Neural cell (in vitro differentiated cells): ENCODE results near the gene MAPK8IP2.

Experiments used
- EP300 ChIP-seq: fragments of 450-650 bp; conservative IDR thresholded peaks from 2 replicates; pipeline ENCODE4 v1.6.1; 2014; ENCODE audit warnings: antibody characterized with exemption, mild to moderate bottlenecking, moderate library complexity; ENCODE audit not compliant: poor library complexity, severe bottlenecking
- EZH2 ChIP-seq: fragments of 200-600, 300-800 bp; shearing (Covaris generic), sonication (generic); IDR thresholded peaks from 2 replicates; pipeline ENCODE4 v1.6.1; 2014; ENCODE audit warnings: antibody characterized with exemption, low read length, borderline replicate concordance, mild to moderate bottlenecking; ENCODE audit not compliant: insufficient read depth, poor library complexity, severe bottlenecking
- MXI1 ChIP-seq: fragments of 450-650 bp; conservative IDR thresholded peaks from 2 replicates; pipeline ENCODE4 v1.6.1; 2014; ENCODE audit warnings: antibody characterized with exemption, mild to moderate bottlenecking; ENCODE audit not compliant: poor library complexity, severe bottlenecking
- POLR2AphosphoS5 ChIP-seq: IDR thresholded peaks from 2 replicates; pipeline ENCODE4 v1.6.1; 2012
- REST ChIP-seq: IDR thresholded peaks from 2 replicates; pipeline ENCODE4 v1.6.1; 2012; ENCODE audit warnings: borderline replicate concordance
- SMC3 ChIP-seq: fragments of 450-650 bp; conservative IDR thresholded peaks from 2 replicates; pipeline ENCODE4 v1.6.1; 2014; ENCODE audit warnings: antibody characterized with exemption, mild to moderate bottlenecking, moderate library complexity; ENCODE audit not compliant: poor library complexity
- TAF1 ChIP-seq: IDR thresholded peaks from 2 replicates; pipeline ENCODE4 v1.6.1; 2012; ENCODE audit warnings: low read depth
- TF ChIP-seq, protein P1 (sequence below): fragments of 450-650 bp; IDR thresholded peaks from 2 replicates; pipeline ENCODE4 v1.5.1; 2014; ENCODE audit warnings: antibody characterized with exemption, mild to moderate bottlenecking, moderate library complexity; ENCODE audit not compliant: poor library complexity, severe bottlenecking

- TF ChIP-seq EZH2 (no peak), REST (no peak), POLR2AphosphoS5 (no peak), SMC3 (no peak), MXI1 (no peak), EP300 (no peak), TAF1 (no peak)
- TF ChIP-seq, protein P1, sequence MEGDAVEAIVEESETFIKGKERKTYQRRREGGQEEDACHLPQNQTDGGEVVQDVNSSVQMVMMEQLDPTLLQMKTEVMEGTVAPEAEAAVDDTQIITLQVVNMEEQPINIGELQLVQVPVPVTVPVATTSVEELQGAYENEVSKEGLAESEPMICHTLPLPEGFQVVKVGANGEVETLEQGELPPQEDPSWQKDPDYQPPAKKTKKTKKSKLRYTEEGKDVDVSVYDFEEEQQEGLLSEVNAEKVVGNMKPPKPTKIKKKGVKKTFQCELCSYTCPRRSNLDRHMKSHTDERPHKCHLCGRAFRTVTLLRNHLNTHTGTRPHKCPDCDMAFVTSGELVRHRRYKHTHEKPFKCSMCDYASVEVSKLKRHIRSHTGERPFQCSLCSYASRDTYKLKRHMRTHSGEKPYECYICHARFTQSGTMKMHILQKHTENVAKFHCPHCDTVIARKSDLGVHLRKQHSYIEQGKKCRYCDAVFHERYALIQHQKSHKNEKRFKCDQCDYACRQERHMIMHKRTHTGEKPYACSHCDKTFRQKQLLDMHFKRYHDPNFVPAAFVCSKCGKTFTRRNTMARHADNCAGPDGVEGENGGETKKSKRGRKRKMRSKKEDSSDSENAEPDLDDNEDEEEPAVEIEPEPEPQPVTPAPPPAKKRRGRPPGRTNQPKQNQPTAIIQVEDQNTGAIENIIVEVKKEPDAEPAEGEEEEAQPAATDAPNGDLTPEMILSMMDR, result no peak
These were observed 525 bp downstream of the MAPK8IP2 start for GRCh38 chr22:50600967-50601668.
